ENCODE measurements around the gene TPPP2. TPM values are rescaled to one million over a fixed set of nuclear protein-coding genes. Genes with fewer than 3 reads are reported as not detected.

The TPPP2 gene
- total and polyA plus RNA-seq, 2 donors (not counting 1 experiment from before 2014, with no cell fraction given) = not detected

DNA sequence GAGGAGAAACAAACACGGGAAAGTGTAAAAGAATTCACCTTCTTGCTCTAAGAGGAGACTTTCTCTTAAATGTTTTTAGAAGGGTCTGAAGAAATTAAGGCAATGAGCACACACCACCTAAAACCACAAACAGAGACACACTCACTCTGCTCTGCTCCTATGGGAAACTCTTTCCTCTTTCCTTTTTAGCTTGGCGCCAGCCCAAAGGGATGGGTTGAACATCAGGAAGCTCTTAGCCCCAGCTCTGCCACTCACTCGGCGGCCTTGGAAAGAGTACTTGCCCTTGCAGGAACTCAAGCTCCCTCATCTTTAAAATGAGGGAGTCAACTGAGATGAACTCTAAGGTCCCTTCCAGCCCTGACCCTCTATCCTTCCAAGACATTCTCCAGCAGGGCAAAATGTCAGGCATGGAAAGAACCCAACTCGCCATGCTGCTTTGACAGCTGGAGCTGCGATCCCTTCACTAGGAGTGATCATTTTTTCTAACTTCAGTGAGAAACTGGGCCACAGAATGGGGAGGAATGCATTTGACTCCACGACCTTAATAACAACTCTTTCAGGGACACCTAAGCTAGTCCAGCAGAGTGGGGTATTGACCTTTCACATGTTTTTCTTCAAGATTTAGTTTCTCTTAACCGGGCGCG is 26.6 kb downstream of the TPPP2 start:
- Mint-ChIP-seq H3K27ac (no peak overlapping the region), H3K27me3 (peaks cover 33% of the 10 kb centered on the region), H3K9me3 (ENCODE audit: insufficient read depth) (no peaks in the 10 kb centered on the region), H3K4me1 (no peaks in the 10 kb centered on the region), H3K4me3 (no peak overlapping the region)
- Histone ChIP-seq H4K20me1 (ENCODE audit: control insufficient read depth, insufficient read depth, low read length, poor library complexity, severe bottlenecking) (no peaks in the 10 kb centered on the region), H3K27me3 (replicated peaks in 1 of 4; ENCODE audit: control extremely low read depth in 1 of 4, control insufficient read depth in 3 of 4, insufficient read depth in 4 of 4, low read length in 3 of 4) (peaks cover 0 to 8% (median 2%) of the 10 kb centered on the region in 4 experiments), H3K4me3 (ENCODE audit: control extremely low read depth in 1 of 5, extremely low read depth in 1 of 5, insufficient read depth in 1 of 5, low read depth in 2 of 5, low read length in 4 of 5) (no peak overlapping the region), H3K27ac (ENCODE audit: low read length in 2 of 2) (no peak overlapping the region), H3K4me2 (replicated peaks; ENCODE audit: low read depth, low read length, poor library complexity, severe bottlenecking) (no peak overlapping the region), H3K4me1 (ENCODE audit: control insufficient read depth in 2 of 2, insufficient read depth in 2 of 2, low read length in 2 of 2) (no peaks in the 10 kb centered on the region), H3K9me3 (ENCODE audit: control extremely low read depth in 1 of 3, control insufficient read depth in 2 of 3, insufficient read depth in 1 of 3, low read length in 2 of 3) (no peaks in the 10 kb centered on the region), H3K9ac (ENCODE audit: low read length) (no peak overlapping the region), H3K36me3 (replicated peaks in 1 of 2; ENCODE audit: control extremely low read depth in 1 of 2, control insufficient read depth in 1 of 2, extremely low read depth in 1 of 2, insufficient read depth in 2 of 2, low read length in 1 of 2) (no peaks in the 10 kb centered on the region), H2AFZ (ENCODE audit: insufficient read depth, low read depth, low read length, poor library complexity, severe bottlenecking) (no peak overlapping the region), H3K79me2 (ENCODE audit: control insufficient read depth, insufficient read depth, low read length) (no peaks in the 10 kb centered on the region)
- intact Hi-C loops (cut with micrococcal nuclease) = no loop called here
- ChIA-PET CTCF (interaction anchor here (1.2 kb wide), 1 partner anchor 42 kb away, joined by 5 read pairs; no protein-coding TSS in a partner anchor), POLR2A (no interaction called here)
- whole genome bisulfite sequencing (ENCODE audit: insufficient coverage) = 98% methylated on average over 5 of the region's 10 CpGs
- TF ChIP-seq EZH2 (IDR thresholded peaks at IDR 0.05; ENCODE audit: borderline replicate concordance, insufficient read depth, low read depth, low read length, poor library complexity, severe bottlenecking) (no peak), CTCF (IDR thresholded peaks at IDR 0.05) (no peak)
- ATAC-seq (ENCODE audit: low read depth) (no peak), DNase-seq (no peak)

DNA sequence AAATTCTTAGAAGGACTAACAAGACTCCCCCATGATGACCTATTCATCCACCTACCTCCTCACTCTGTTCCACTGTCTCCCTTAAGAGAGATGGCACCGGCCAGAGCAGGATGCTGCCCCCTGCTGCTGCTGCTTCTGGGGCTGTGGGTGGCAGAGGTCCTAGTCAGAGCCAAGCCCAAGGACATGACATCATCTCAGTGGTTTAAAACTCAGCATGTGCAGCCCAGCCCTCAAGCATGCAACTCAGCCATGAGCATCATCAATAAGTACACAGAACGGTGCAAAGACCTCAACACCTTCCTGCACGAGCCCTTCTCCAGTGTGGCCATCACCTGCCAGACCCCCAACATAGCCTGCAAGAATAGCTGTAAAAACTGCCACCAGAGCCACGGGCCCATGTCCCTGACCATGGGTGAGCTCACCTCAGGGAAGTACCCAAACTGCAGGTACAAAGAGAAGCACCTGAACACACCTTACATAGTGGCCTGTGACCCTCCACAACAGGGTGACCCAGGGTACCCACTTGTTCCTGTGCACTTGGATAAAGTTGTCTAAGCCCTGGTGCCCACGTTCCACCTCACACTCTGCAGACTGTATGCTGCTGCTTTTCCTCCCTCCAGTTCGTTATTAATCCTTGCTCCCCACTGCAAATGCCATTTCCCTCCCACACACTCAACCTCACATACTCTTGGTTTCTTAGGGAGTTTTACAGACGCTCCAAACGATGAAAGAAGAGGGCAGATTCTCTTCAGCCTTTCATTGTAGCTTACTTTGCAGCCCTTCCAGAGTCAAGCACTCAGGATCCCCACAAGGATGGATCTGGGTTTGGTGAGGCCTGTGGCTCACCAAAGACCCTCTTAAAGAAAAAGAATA is 28.0 kb downstream of the TPPP2 start, which contains the start of gene RNASE8:
Gene RNASE8, plus strand, starts transcription at position 20 of the 873 bp plus-strand sequence. Its CDS starts 71 bp downstream, at position 91.
- Mint-ChIP-seq H3K4me1 (no peaks in the 10 kb centered on the region), H3K27me3 (peaks cover 33% of the 10 kb centered on the region), H3K27ac (no peak within 1 kb of the TSS), H3K4me3 (no peak within 1 kb of the TSS), H3K9me3 (ENCODE audit: insufficient read depth) (no peaks in the 10 kb centered on the region)
- 79% methylated on average over 6 of the region's 8 CpGs for WGBS (ENCODE audit: insufficient coverage)
- DNase-seq (no peak), ATAC-seq (ENCODE audit: low read depth) (no peak)
- TF ChIP-seq CTCF (IDR thresholded peaks at IDR 0.05) = no peak
- POLR2A ChIA-PET = no interaction called here
- no peaks in the 10 kb centered on the region for H3K9me3 ChIP-seq (ENCODE audit: control extremely low read depth in 1 of 3, control insufficient read depth in 2 of 3, insufficient read depth in 1 of 3, low read length in 2 of 3)
- no peak within 1 kb of the TSS for H3K9ac ChIP-seq (ENCODE audit: low read length)
- no peak within 1 kb of the TSS for H3K4me2 ChIP-seq (replicated peaks; ENCODE audit: low read depth, low read length, poor library complexity, severe bottlenecking)
- intact Hi-C loops (cut with micrococcal nuclease) = no loop called here
- no peak within 1 kb of the TSS for H3K4me3 ChIP-seq (ENCODE audit: control extremely low read depth in 1 of 5, extremely low read depth in 1 of 5, insufficient read depth in 1 of 5, low read depth in 2 of 5, low read length in 4 of 5)
- H3K79me2 ChIP-seq (ENCODE audit: control insufficient read depth, insufficient read depth, low read length) = no peaks in the 10 kb centered on the region
- H2AFZ ChIP-seq (ENCODE audit: insufficient read depth, low read depth, low read length, poor library complexity, severe bottlenecking) = no peak within 1 kb of the TSS
- H3K4me1 ChIP-seq (ENCODE audit: control insufficient read depth in 2 of 2, insufficient read depth in 2 of 2, low read length in 2 of 2) = no peaks in the 10 kb centered on the region
- no peak within 1 kb of the TSS for H3K27ac ChIP-seq (ENCODE audit: low read length in 2 of 2)
- CTCF ChIA-PET = interaction anchor here (0.9 to 1.8 kb wide), 2 partner anchors 10 to 43 kb away, joined by 3 to 5 read pairs; no protein-coding TSS in a partner anchor
- H3K36me3 ChIP-seq (replicated peaks in 1 of 2; ENCODE audit: control extremely low read depth in 1 of 2, control insufficient read depth in 1 of 2, extremely low read depth in 1 of 2, insufficient read depth in 2 of 2, low read length in 1 of 2) = no peaks in the 10 kb centered on the region
- no peaks in the 10 kb centered on the region for H4K20me1 ChIP-seq (ENCODE audit: control insufficient read depth, insufficient read depth, low read length, poor library complexity, severe bottlenecking)
- peaks cover 0 to 8% (median 4%) of the 10 kb centered on the region in 4 experiments for H3K27me3 ChIP-seq (replicated peaks in 1 of 4; ENCODE audit: control extremely low read depth in 1 of 4, control insufficient read depth in 3 of 4, insufficient read depth in 4 of 4, low read length in 3 of 4)

Data from B cell (primary cell).